ENCODE results near the gene IL16.
A peak's percentile ranks its signal among the peaks of the same experiment; 100 is the strongest.

Gene IL16

GRCh38 chr15:81302701-81303109, 106.0 kb downstream of the IL16 start:
- no peaks in the 10 kb centered on the region for H3K27me3 ChIP-seq (ENCODE audit: insufficient read depth, low read depth)
- TF ChIP-seq CTCF (conservative IDR thresholded peaks at IDR 0.05; ENCODE audit: low read depth, low read length) = no peak
- no peaks in the 10 kb centered on the region for H3K79me2 ChIP-seq (ENCODE audit: insufficient read depth, low read depth)
- peaks cover 81% of the 10 kb centered on the region for H3K4me1 ChIP-seq (ENCODE audit: low read depth, poor library complexity, severe bottlenecking)
- peak overlapping the region; percentile 69; the same call in 1 of the 2 replicates for H3K4me2 ChIP-seq
- no peak overlapping the region for H3K27ac ChIP-seq
- 0 out of 2 replicates have a peak, but pooled peaks cover 3% of the 10 kb centered on the region for H3K36me3 ChIP-seq (ENCODE audit: insufficient read depth)
- no peaks in the 10 kb centered on the region for H4K20me1 ChIP-seq (ENCODE audit: insufficient read depth)
- no peak overlapping the region for H2AFZ ChIP-seq (ENCODE audit: low read depth)
- H3K4me3 ChIP-seq (IDR thresholded peaks at IDR 0.05; ENCODE audit: insufficient read depth, low read depth, low read length) = no peak overlapping the region
- no peak overlapping the region for H3K9ac ChIP-seq

- Histone ChIP-seq H3K4me2 (peak overlapping the region; percentile 9; the same call in 1 of the 2 replicates), H3K36me3 (ENCODE audit: insufficient read depth) (0 out of 2 replicates have a peak, but pooled peaks cover 3% of the 10 kb centered on the region), H3K4me1 (ENCODE audit: low read depth, poor library complexity, severe bottlenecking) (peaks cover 73% of the 10 kb centered on the region), H3K79me2 (ENCODE audit: insufficient read depth, low read depth) (no peaks in the 10 kb centered on the region), H3K27ac (no peak overlapping the region), H3K9ac (no peak overlapping the region), H3K4me3 (IDR thresholded peaks at IDR 0.05; ENCODE audit: insufficient read depth, low read depth, low read length) (no peak overlapping the region), H3K27me3 (ENCODE audit: insufficient read depth, low read depth) (no peaks in the 10 kb centered on the region), H4K20me1 (ENCODE audit: insufficient read depth) (no peaks in the 10 kb centered on the region), H2AFZ (ENCODE audit: low read depth) (no peak overlapping the region)
- no peak for TF ChIP-seq CTCF (conservative IDR thresholded peaks at IDR 0.05; ENCODE audit: low read depth, low read length)
These were observed 106.9 kb downstream of the IL16 start for GRCh38 chr15:81303244-81304225.

GRCh38 chr15:81304226-81304625, 107.5 kb downstream of the IL16 start:
- Histone ChIP-seq H3K4me1 (ENCODE audit: low read depth, poor library complexity, severe bottlenecking) (peaks cover 66% of the 10 kb centered on the region), H2AFZ (ENCODE audit: low read depth) (no peak overlapping the region), H3K9ac (no peak overlapping the region), H3K36me3 (ENCODE audit: insufficient read depth) (0 out of 2 replicates have a peak, but pooled peaks cover 3% of the 10 kb centered on the region), H3K27ac (peak overlapping the region; percentile 27; the same call in 1 of the 2 replicates), H4K20me1 (ENCODE audit: insufficient read depth) (no peaks in the 10 kb centered on the region), H3K4me2 (peak overlapping the region; percentile 41), H3K4me3 (IDR thresholded peaks at IDR 0.05; ENCODE audit: insufficient read depth, low read depth, low read length) (no peak overlapping the region), H3K79me2 (ENCODE audit: insufficient read depth, low read depth) (no peaks in the 10 kb centered on the region), H3K27me3 (ENCODE audit: insufficient read depth, low read depth) (no peaks in the 10 kb centered on the region)
- TF ChIP-seq CTCF (conservative IDR thresholded peaks at IDR 0.05; ENCODE audit: low read depth, low read length) = no peak

- Histone ChIP-seq H3K27ac (no peak overlapping the region), H3K4me3 (IDR thresholded peaks at IDR 0.05; ENCODE audit: insufficient read depth, low read depth, low read length) (no peak overlapping the region), H3K79me2 (ENCODE audit: insufficient read depth, low read depth) (no peaks in the 10 kb centered on the region), H3K4me1 (ENCODE audit: low read depth, poor library complexity, severe bottlenecking) (peaks cover 25% of the 10 kb centered on the region), H3K9ac (no peak overlapping the region), H2AFZ (ENCODE audit: low read depth) (no peak overlapping the region), H3K36me3 (ENCODE audit: insufficient read depth) (0 out of 2 replicates have a peak, but pooled peaks cover 3% of the 10 kb centered on the region), H4K20me1 (ENCODE audit: insufficient read depth) (no peaks in the 10 kb centered on the region), H3K27me3 (ENCODE audit: insufficient read depth, low read depth) (no peaks in the 10 kb centered on the region), H3K4me2 (no peak overlapping the region)
- TF ChIP-seq CTCF (conservative IDR thresholded peaks at IDR 0.05; ENCODE audit: low read depth, low read length) = no peak
These were observed 111.6 kb downstream of the IL16 start for GRCh38 chr15:81308260-81308659.
